NT2/D1 (cell line): ENCODE measurements around the gene TRIM73.
"Not testable (repeated sequence)": the region's sequence is repeated elsewhere in the genome, so short reads cannot be mapped to it uniquely, and the experiment has no call there.

Source experiments
- DNase-seq: peaks from one replicate; pipeline ENCODE4 v3.0.0-alpha.2; 2011; ENCODE audit warnings: low read depth, low spot score
- H3K27me3 ChIP-seq: 2 replicates; pipeline ENCODE4 v1.6.0; 2011; ENCODE audit warnings: mild to moderate bottlenecking; ENCODE audit not compliant: insufficient read length, insufficient read depth
- H3K36me3 ChIP-seq: 2 replicates; pipeline ENCODE4 v1.6.1; 2011; ENCODE audit warnings: mild to moderate bottlenecking, low read length, mixed read lengths; ENCODE audit not compliant: insufficient read depth, insufficient read length
- H3K4me1 ChIP-seq: 2 replicates; pipeline ENCODE4 v1.5.1; 2011; ENCODE audit not compliant: insufficient read depth, insufficient read length
- H3K4me3 ChIP-seq: 2 replicates; pipeline ENCODE4 v1.5.1; 2011; ENCODE audit warnings: low read depth; ENCODE audit not compliant: insufficient read length
- H3K9ac ChIP-seq: 2 replicates; pipeline ENCODE4 v1.6.0; 2011; ENCODE audit warnings: low read depth; ENCODE audit not compliant: insufficient read length
- H3K9me3 ChIP-seq: 2 replicates; pipeline ENCODE4 v1.5.1; 2011; ENCODE audit warnings: mild to moderate bottlenecking, low read length; ENCODE audit not compliant: insufficient read depth

The TRIM73 gene

DNA sequence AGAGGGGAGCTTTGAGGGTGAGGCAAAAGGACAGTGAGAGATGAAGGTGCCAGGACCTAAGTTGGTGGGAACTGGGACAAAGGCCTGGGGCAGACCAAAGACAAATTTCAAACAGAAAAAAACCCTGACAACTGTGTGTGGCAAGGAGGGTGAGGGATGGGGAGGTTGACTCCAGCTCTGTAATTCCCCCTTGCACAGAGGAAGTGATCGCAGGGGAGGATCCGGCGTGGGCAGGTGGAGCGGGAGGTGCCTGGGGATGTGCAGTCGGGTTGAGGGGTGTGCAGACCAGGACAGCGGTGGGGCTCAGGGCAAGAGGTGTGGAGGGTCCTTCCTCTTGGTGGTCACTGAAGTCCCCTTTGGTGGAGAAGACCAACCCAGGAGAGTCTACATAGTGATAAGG lies 5.1 kb downstream of the TRIM73 start:
- H3K4me1 ChIP-seq, H3K4me3 ChIP-seq, H3K9ac ChIP-seq, H3K27me3 ChIP-seq, DNase-seq, H3K9me3 ChIP-seq, H3K36me3 ChIP-seq: not testable (repeated sequence)

DNA sequence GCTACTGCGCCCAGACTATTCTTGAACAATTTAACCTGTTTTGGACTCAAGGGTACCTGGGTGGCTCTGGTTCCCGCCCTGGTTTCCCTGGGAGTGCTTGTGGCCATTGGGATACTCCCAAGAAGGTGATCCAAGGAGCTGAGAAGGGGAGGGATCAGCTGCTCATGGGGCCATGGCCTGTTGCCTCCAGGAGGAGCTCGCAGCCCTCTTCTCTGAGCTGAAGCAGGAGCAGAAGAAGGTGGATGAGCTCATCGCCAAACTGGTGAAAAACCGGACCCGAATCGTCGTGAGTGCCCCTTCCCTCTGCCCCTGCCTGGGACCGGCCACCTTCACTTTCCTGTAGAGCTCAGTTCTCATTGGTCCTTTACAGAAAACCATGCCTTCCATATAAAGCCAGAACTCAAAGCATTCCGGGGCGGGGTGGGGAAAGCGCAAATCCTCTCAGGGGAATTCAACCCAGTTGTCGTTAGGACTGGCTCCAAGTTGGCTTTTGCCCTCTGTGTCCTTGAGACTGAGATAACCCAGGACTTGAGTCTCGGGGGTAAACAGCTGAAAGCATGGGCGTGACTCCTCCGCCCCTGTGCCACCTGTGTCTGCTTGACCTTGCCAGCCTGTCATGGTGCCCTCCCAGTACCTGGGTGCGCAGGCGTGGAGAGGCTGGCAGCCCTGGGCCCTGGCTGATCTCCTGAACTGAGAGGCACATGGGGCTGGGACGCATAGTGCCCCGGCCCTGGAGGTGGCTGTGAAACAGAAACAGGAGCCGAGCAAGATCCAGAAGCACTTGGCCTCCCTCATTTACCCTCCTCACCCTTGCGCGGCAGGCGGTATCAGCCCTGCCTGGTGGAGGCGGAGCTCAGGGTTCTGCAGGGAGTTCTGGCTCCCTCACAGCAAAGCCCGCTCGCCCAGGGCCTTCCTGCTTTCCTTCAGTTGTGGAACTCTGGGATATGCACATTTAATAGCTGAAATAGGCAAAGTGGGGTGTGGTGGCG lies 8.3 kb downstream of the TRIM73 start:
- H3K27me3 ChIP-seq, DNase-seq, H3K4me3 ChIP-seq, H3K36me3 ChIP-seq, H3K9ac ChIP-seq, H3K4me1 ChIP-seq, H3K9me3 ChIP-seq: not testable (repeated sequence)

GRCh38 chr7:75404663-75405062 lies 9.2 kb downstream of the TRIM73 start:
- DNase-seq, H3K4me1 ChIP-seq, H3K27me3 ChIP-seq, H3K9ac ChIP-seq, H3K36me3 ChIP-seq, H3K9me3 ChIP-seq, H3K4me3 ChIP-seq: not testable (repeated sequence)

GRCh38 chr7:75409880-75410822 lies 14.7 kb downstream of the TRIM73 start:
- H3K36me3 ChIP-seq, H3K9ac ChIP-seq, H3K9me3 ChIP-seq, H3K4me3 ChIP-seq, DNase-seq, H3K4me1 ChIP-seq, H3K27me3 ChIP-seq: not testable (repeated sequence)

DNA sequence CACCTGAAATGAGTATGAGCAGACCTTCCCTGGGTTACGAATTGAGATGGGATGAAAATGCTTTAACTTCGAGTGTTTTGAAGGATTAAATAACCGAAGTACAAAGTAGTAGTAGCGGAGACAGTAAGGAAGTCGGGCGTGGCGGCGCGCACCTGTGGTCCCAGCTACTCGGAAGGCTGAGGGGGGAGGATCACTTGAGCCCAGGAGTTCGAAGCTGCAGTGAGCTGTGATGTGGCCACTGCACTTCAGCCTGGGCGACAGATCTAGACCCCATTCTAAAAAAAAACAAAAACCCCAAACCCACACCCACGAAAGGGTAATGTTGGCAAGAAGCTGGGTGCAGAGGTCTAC lies 15.4 kb downstream of the TRIM73 start:
- not testable (repeated sequence) for H3K36me3 ChIP-seq, H3K27me3 ChIP-seq, H3K9ac ChIP-seq, DNase-seq, H3K4me3 ChIP-seq, H3K9me3 ChIP-seq, H3K4me1 ChIP-seq

DNA sequence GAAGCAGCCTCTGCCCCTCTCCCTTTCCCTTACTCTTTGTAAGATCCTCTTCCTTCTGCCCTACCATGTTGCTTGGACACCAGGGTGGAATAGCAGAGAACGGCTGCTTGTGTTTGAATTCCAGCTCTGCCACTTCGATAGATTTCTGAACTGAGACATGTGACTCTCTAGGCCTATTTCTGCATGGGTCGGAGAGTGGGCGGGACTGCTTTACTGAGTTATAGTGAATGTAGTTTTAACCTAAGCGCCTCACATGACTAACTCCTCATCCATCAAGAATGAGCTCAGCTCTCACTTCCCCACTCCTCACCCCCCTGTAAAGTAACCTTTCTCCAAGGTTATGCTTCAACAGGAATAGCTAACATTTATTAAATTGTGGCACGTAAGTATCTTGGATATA lies 18.8 kb downstream of the TRIM73 start:
- H3K27me3 ChIP-seq, H3K9me3 ChIP-seq, H3K4me3 ChIP-seq, H3K4me1 ChIP-seq, DNase-seq, H3K36me3 ChIP-seq, H3K9ac ChIP-seq: not testable (repeated sequence)

- not testable (repeated sequence) for DNase-seq, H3K4me1 ChIP-seq, H3K27me3 ChIP-seq, H3K4me3 ChIP-seq, H3K36me3 ChIP-seq, H3K9me3 ChIP-seq, H3K9ac ChIP-seq
These were observed 19.4 kb downstream of the TRIM73 start for GRCh38 chr7:75414708-75415427.

- not testable (repeated sequence) for H3K4me1 ChIP-seq, H3K9ac ChIP-seq, H3K9me3 ChIP-seq, DNase-seq, H3K4me3 ChIP-seq, H3K27me3 ChIP-seq, H3K36me3 ChIP-seq
These were observed 20.0 kb downstream of the TRIM73 start for GRCh38 chr7:75415428-75415817.

DNA sequence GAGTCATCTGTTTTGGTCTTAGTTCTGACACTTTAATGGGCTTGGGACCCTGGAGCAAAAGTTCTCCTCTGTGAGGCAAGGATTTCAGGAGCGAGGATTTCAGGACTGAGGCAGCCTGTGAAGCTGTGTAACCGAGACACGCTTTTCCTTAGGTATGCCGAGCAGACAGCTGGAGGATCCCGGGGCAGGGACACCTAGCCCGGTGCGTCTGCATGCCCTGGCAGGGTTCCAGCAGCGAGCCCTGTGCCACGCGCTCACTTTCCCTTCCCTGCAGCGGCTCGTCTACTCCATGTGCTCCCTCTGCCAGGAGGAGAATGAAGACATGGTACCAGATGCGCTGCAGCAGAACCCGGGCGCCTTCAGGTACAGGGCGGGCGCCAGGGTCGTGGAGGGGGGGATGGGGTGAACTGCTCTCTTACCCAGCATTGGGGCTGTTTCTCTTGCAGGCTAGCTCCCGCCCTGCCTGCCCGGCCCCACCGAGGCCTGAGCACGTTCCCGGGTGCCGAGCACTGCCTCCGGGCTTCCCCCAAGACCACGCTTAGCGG lies 20.5 kb downstream of the TRIM73 start:
- H3K36me3 ChIP-seq, result peaks cover 11% of the 10 kb centered on the region
- H3K4me3 ChIP-seq, H3K9me3 ChIP-seq, DNase-seq, H3K9ac ChIP-seq, H3K27me3 ChIP-seq, H3K4me1 ChIP-seq: not testable (repeated sequence)

DNA sequence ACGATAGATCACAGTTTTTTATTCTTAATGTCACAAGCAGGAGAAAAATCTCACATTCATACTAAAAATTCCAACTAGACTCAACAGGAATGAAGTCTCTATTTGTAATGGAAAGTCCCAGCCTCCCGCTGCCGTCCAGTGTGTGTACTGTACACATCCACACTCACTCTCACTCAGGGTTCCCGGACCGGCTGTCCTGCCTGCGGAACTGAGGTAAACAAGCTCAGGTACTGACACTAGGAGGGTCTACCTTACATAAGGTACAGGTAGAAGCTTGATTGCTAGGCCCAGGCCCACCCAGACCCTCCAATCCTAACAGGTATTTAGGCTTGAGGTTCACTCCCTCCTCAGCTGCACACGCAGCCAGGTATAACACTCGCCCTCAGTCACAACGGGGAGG lies 21.4 kb downstream of the TRIM73 start:
- H3K9me3 ChIP-seq, H3K4me1 ChIP-seq, DNase-seq, H3K27me3 ChIP-seq, H3K9ac ChIP-seq, H3K4me3 ChIP-seq: not testable (repeated sequence)
- H3K36me3 ChIP-seq, result peaks cover 13% of the 10 kb centered on the region

GRCh38 chr7:75418292-75418858 lies 22.9 kb downstream of the TRIM73 start:
- H3K4me3 ChIP-seq, H3K9me3 ChIP-seq, H3K27me3 ChIP-seq, H3K9ac ChIP-seq, H3K4me1 ChIP-seq, DNase-seq: not testable (repeated sequence)
- H3K36me3 ChIP-seq, result peaks cover 14% of the 10 kb centered on the region
